Activated CD4-positive, alpha-beta T cell treated with anti-CD3 and anti-CD28 coated beads, Interleukin-2, amount 50 U/mL, for 1 hour (primary cell): ENCODE results near the gene NDUFS8.

ENCODE experiments used
- DNase-seq: peaks from one replicate; pipeline ENCODE4 v3.0.0-alpha.2; 2020

Gene NDUFS8

GRCh38 chr11:68016904-68017817 lies 13.3 kb upstream of the NDUFS8 start:
- DNase-seq, result no peak

GRCh38 chr11:68017980-68018729 lies 12.3 kb upstream of the NDUFS8 start:
- DNase-seq, result no peak

GRCh38 chr11:68018730-68019190 lies 11.7 kb upstream of the NDUFS8 start:
- DNase-seq, result no peak

- no peak for DNase-seq
Observed at GRCh38 chr11:68019486-68019885, 11.0 kb upstream of the NDUFS8 start.

- DNase-seq, result no peak
Observed at GRCh38 chr11:68020575-68020974, 9.9 kb upstream of the NDUFS8 start.

- DNase-seq, result no peak
Observed at GRCh38 chr11:68021167-68021787, 9.2 kb upstream of the NDUFS8 start.

GRCh38 chr11:68022531-68022930 lies 8.0 kb upstream of the NDUFS8 start:
- DNase-seq, result no peak

GRCh38 chr11:68024508-68024907 lies 6.0 kb upstream of the NDUFS8 start:
- DNase-seq, result no peak

GRCh38 chr11:68025047-68025446 lies 5.4 kb upstream of the NDUFS8 start:
- no peak for DNase-seq

GRCh38 chr11:68026391-68027105 lies 3.9 kb upstream of the NDUFS8 start:
- no peak for DNase-seq

GRCh38 chr11:68027667-68028066 lies 2.8 kb upstream of the NDUFS8 start:
- no peak for DNase-seq

- no peak for DNase-seq
Observed at GRCh38 chr11:68028802-68029545, 1.5 kb upstream of the NDUFS8 start.

- DNase-seq, result no peak
Observed at GRCh38 chr11:68031144-68031464, 623 bp downstream of the NDUFS8 start.

- DNase-seq, result no peak
Observed at GRCh38 chr11:68032003-68032402, 1.5 kb downstream of the NDUFS8 start.

GRCh38 chr11:68032997-68033707 lies 2.7 kb downstream of the NDUFS8 start:
- no peak for DNase-seq

GRCh38 chr11:68033708-68034045 lies 3.2 kb downstream of the NDUFS8 start:
- no peak for DNase-seq

GRCh38 chr11:68035266-68035876 lies 4.9 kb downstream of the NDUFS8 start:
- no peak for DNase-seq

- DNase-seq, result no peak
Observed at GRCh38 chr11:68036141-68036716, 5.7 kb downstream of the NDUFS8 start.

- DNase-seq, result no peak
Observed at GRCh38 chr11:68036717-68037239, 6.3 kb downstream of the NDUFS8 start.

- no peak for DNase-seq
Observed at GRCh38 chr11:68037411-68038225, 7.1 kb downstream of the NDUFS8 start.
